Keratinocyte (primary cell): ENCODE measurements around the gene TRPM2. TPM values are rescaled to one million over a fixed set of nuclear protein-coding genes. Genes with fewer than 3 reads are reported as not detected.

ENCODE experiments used
- DNase-seq: peaks from one replicate; pipeline ENCODE4 v3.0.0-alpha.2; 2011; ENCODE audit warnings: low read depth, missing footprints, low spot score
- FAIRE-seq: peaks from 2 replicates; lab custom pipeline; 2011; peaks lifted over from hg19 to GRCh38; lab: Jason Lieb, UNC
- H2AFZ ChIP-seq: 2 replicates; pipeline ENCODE4 v1.6.0; 2012; ENCODE audit warnings: low read length, control low read depth, inconsistent platforms; ENCODE audit not compliant: control insufficient read depth
- H3K27ac ChIP-seq: 2 replicates; pipeline ENCODE4 v1.5.1; 2011; ENCODE audit warnings: low read length; ENCODE audit not compliant: control insufficient read depth, insufficient read depth
- H3K27me3 ChIP-seq: 3 replicates; pipeline ENCODE4 v1.6.0; 2011; ENCODE audit warnings: low read length; ENCODE audit not compliant: control insufficient read depth, insufficient read depth; ENCODE audit errors: extremely low read depth
- H3K36me3 ChIP-seq, 2 experiments: 2 replicates in 1 of 2; 3 replicates in 1 of 2; pipeline ENCODE4 v1.5.1; 2011; ENCODE audit warnings: low read length in 2 of 2, mild to moderate bottlenecking in 1 of 2; ENCODE audit not compliant: control insufficient read depth in 2 of 2, insufficient read depth in 2 of 2; ENCODE audit errors: extremely low read depth in 1 of 2
- H3K4me1 ChIP-seq: 3 replicates; pipeline ENCODE4 v1.5.1; 2011; ENCODE audit warnings: low read length; ENCODE audit not compliant: control insufficient read depth, insufficient read depth; ENCODE audit errors: extremely low read depth
- H3K4me2 ChIP-seq: 3 replicates; pipeline ENCODE4 v1.6.0; 2011; ENCODE audit warnings: low read depth, low read length; ENCODE audit not compliant: control insufficient read depth, insufficient read depth; ENCODE audit errors: extremely low read depth
- H3K4me3 ChIP-seq, 3 experiments: fragments of 200-600 bp in 1 of 3; sonication (generic) in 1 of 3; 2 replicates in 2 of 3; 3 replicates in 1 of 3; pipeline ENCODE4 v1.5.1; 2011 to 2016; ENCODE audit warnings: low read length in 3 of 3, mild to moderate bottlenecking in 3 of 3, control low read depth in 2 of 3, inconsistent platforms in 1 of 3, low read depth in 1 of 3, mixed read lengths in 1 of 3, mixed run types in 1 of 3, moderate library complexity in 1 of 3; ENCODE audit not compliant: control insufficient read depth in 2 of 3, insufficient read depth in 2 of 3; ENCODE audit errors: extremely low read depth in 1 of 3
- H3K79me2 ChIP-seq: 2 replicates; pipeline ENCODE4 v1.6.0; 2012; ENCODE audit warnings: low read length; ENCODE audit not compliant: control insufficient read depth, insufficient read depth
- H3K9ac ChIP-seq: 3 replicates; pipeline ENCODE4 v1.6.0; 2011; ENCODE audit warnings: low read length; ENCODE audit not compliant: control insufficient read depth, insufficient read depth; ENCODE audit errors: extremely low read depth
- H3K9me1 ChIP-seq: 3 replicates; pipeline ENCODE4 v1.6.0; 2011; ENCODE audit warnings: low read length; ENCODE audit not compliant: control insufficient read depth, insufficient read depth; ENCODE audit errors: extremely low read depth
- H3K9me3 ChIP-seq: 2 replicates; pipeline ENCODE4 v1.5.1; 2012; ENCODE audit warnings: low read depth, low read length; ENCODE audit not compliant: control insufficient read depth
- H4K20me1 ChIP-seq: 3 replicates; pipeline ENCODE4 v1.6.0; 2011; ENCODE audit warnings: low read length; ENCODE audit not compliant: control insufficient read depth, insufficient read depth; ENCODE audit errors: extremely low read depth
- CTCF ChIP-seq, 3 experiments: IDR thresholded peaks in 1 of 3; conservative IDR thresholded peaks in 1 of 3; optimal IDR thresholded peaks in 1 of 3; 2 replicates in 2 of 3; 3 replicates in 1 of 3; pipeline versions ENCODE3 to v1.5.1; 2011; ENCODE audit warnings: low read length in 3 of 3, mild to moderate bottlenecking in 3 of 3, moderate library complexity in 2 of 3, control low read depth in 1 of 3, inconsistent platforms in 1 of 3; ENCODE audit not compliant: insufficient read depth in 2 of 3; ENCODE audit errors: extremely low read depth in 1 of 3
- EZH2 ChIP-seq: IDR thresholded peaks from one replicate; pipeline ENCODE4 v1.6.1; 2012; ENCODE audit warnings: inconsistent platforms, mild to moderate bottlenecking, low read length, moderate library complexity
- dilution Hi-C: fragments of 300-500 bp; cut with MboI; formaldehyde crosslinking; loops from one replicate; pipeline ENCODE4 v1.7.0; 2020; ENCODE audit warnings: low sequenced_read_pairs; ENCODE audit not compliant: extremely low pct_ligation_motif_present
- polyA plus RNA-seq, 5 experiments: library from polyadenylated mRNA; depleted of rRNA in 3 of 5; stranded (reverse) in 3 of 5; stranded (forward) in 1 of 5; unstranded in 1 of 5; fragments of >200 nt; gene quantifications; 1 replicate in 1 of 5; 2 replicates in 3 of 5; 3 replicates in 1 of 5; pipeline versions ENCODE4 v1.2.1 to v1.2.3, GENCODE V29; 2011 to 2012; ENCODE audit warnings: missing spikeins in 2 of 5, low read depth in 1 of 5, low replicate concordance in 1 of 5

The TRPM2 gene
- polyA plus RNA-seq, 1 donor (not counting 4 experiments of a cell fraction or from before 2014, with no cell fraction given) = 0.31 TPM

DNA sequence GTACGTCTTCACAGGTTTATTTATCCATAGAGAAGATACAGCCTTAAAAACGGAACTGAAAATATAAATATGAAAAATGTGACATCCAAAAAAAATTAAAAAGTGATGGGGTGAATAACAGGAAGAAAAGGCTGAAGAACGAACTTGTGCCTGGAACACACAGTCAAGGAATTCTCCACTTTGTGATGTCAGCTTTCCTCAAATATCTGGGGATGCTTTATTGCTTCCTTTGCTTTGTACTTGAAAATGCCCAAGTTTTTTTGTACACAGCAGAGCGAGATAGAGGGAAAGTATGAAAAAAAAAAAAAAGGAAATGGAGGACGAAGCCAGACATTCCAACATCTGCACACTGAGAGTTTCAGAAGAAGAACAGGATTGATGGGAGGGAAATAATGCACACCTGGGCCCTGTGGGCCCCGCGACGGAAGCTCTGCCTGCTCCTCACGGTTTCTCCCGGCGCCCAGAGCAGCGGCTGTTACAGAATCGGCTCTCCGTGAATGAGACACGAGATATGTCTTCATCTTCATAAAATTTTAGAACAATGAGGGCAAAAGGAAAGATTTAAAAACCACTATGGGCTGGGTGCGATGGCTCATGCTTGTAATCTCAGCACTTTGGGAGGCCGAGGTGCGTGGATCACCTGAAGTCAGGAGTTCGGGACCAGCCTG lies 91.9 kb downstream of the TRPM2 start:
- Histone ChIP-seq H3K36me3 (no peaks in the 10 kb centered on the region), H3K9me3 (no peaks in the 10 kb centered on the region), H3K27ac (no peak overlapping the region), H3K4me3 (no peak overlapping the region), H3K27me3 (peaks cover 12% of the 10 kb centered on the region), H3K9ac (no peak overlapping the region), H3K79me2 (no peaks in the 10 kb centered on the region), H4K20me1 (no peaks in the 10 kb centered on the region), H3K4me2 (no peak overlapping the region), H3K4me1 (no peaks in the 10 kb centered on the region), H2AFZ (no peak overlapping the region), H3K9me1 (no peaks in the 10 kb centered on the region)
- dilution Hi-C loops = no loop called here
- no peak for DNase-seq
- TF ChIP-seq CTCF (optimal IDR thresholded peaks at IDR 0.05 in 1 of 3, IDR thresholded peaks at IDR 0.05 in 1 of 3, conservative IDR thresholded peaks at IDR 0.05 in 1 of 3; ENCODE audit: extremely low read depth in 1 of 3, insufficient read depth in 2 of 3, low read length in 3 of 3) (no peak), EZH2 (no peak)
- FAIRE-seq = no peak

DNA sequence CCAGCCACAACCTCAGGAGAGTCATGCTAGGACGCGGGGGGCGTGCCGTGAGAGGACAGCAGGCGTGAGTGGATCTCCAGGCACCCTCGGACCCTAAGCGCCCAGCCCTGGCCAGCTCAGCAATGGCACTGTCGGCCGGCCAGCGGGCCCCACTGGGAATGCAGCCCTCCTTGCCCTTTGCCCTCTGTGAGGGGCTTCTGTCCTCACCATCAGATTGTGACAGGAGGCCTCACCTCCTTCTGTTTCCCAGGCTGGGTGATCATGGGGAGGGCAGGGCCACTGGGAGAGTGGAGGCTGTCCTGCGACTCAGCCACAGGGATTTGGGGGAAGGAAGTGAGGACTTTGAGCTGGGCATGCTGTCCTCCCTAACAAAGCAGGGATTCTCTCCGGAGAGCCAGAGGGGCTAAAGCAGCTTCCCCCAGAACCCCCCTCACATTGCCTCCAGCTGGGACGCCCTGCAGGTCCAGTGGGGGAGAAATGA lies 95.3 kb downstream of the TRPM2 start:
- no peak overlapping the region for H3K27ac ChIP-seq
- H3K4me2 ChIP-seq = no peak overlapping the region
- FAIRE-seq (no peak), DNase-seq (no peak)
- dilution Hi-C loops = no loop called here
- no peaks in the 10 kb centered on the region for H3K4me1 ChIP-seq
- no peaks in the 10 kb centered on the region for H3K9me1 ChIP-seq
- no peak for TF ChIP-seq EZH2
- no peak for TF ChIP-seq CTCF (optimal IDR thresholded peaks at IDR 0.05 in 1 of 3, IDR thresholded peaks at IDR 0.05 in 1 of 3, conservative IDR thresholded peaks at IDR 0.05 in 1 of 3; ENCODE audit: extremely low read depth in 1 of 3, insufficient read depth in 2 of 3, low read length in 3 of 3)
- H3K9ac ChIP-seq = no peak overlapping the region
- H3K79me2 ChIP-seq = no peaks in the 10 kb centered on the region
- H4K20me1 ChIP-seq = no peaks in the 10 kb centered on the region
- H3K36me3 ChIP-seq = no peaks in the 10 kb centered on the region
- H3K4me3 ChIP-seq = no peak overlapping the region
- H3K9me3 ChIP-seq = no peaks in the 10 kb centered on the region
- peaks cover 28% of the 10 kb centered on the region for H3K27me3 ChIP-seq
- no peak overlapping the region for H2AFZ ChIP-seq
